NCI-H1930 (cell line): Measurements from ENCODE around the gene CABLES2.
"Not testable (repeated sequence)": the region's sequence is repeated elsewhere in the genome, so short reads cannot be mapped to it uniquely, and the experiment has no call there.

ENCODE experiments used
- DNase-seq, 2 experiments: peaks; one replicate each; lab custom pipeline; 2025; lab: John Stamatoyannopoulos, UW

The CABLES2 gene

GRCh38 chr20:62433658-62434497, 26.8 kb upstream of the CABLES2 start:
- DNase-seq, result no peak

- DNase-seq, result no peak
These were observed 23.9 kb upstream of the CABLES2 start for GRCh38 chr20:62430866-62431447.

GRCh38 chr20:62430311-62430853, 23.3 kb upstream of the CABLES2 start:
- DNase-seq, result no peak

- DNase-seq, result no peak
These were observed 22.6 kb upstream of the CABLES2 start for GRCh38 chr20:62429455-62430310.

GRCh38 chr20:62428396-62429295, 21.6 kb upstream of the CABLES2 start:
- no peak for DNase-seq

- no peak for DNase-seq
These were observed 20.9 kb upstream of the CABLES2 start for GRCh38 chr20:62428002-62428372.

- no peak for DNase-seq
These were observed 20.3 kb upstream of the CABLES2 start, which contains the start of gene RBBP8NL for GRCh38 chr20:62427172-62428001. TSS of gene RBBP8NL (minus strand) at chr20:62427539. CDS start at chr20:62419647, 7,892 bp downstream.

- DNase-seq, result no peak
These were observed 19.6 kb upstream of the CABLES2 start for GRCh38 chr20:62426699-62427131.

- not testable (repeated sequence) for DNase-seq
These were observed 18.9 kb upstream of the CABLES2 start for GRCh38 chr20:62426059-62426348.

GRCh38 chr20:62425281-62426058, 18.4 kb upstream of the CABLES2 start:
- no peak for DNase-seq

GRCh38 chr20:62424249-62425107, 17.4 kb upstream of the CABLES2 start:
- no peak for DNase-seq

- DNase-seq, result no peak
These were observed 16.2 kb upstream of the CABLES2 start for GRCh38 chr20:62423326-62423706.

- DNase-seq, result no peak
These were observed 15.7 kb upstream of the CABLES2 start for GRCh38 chr20:62422636-62423325.

- DNase-seq, result no peak
These were observed 14.6 kb upstream of the CABLES2 start for GRCh38 chr20:62421716-62421990.

GRCh38 chr20:62420846-62421715, 14.0 kb upstream of the CABLES2 start:
- DNase-seq, result no peak

GRCh38 chr20:62419759-62420158, 12.7 kb upstream of the CABLES2 start:
- DNase-seq, result no peak

GRCh38 chr20:62418709-62419487, 11.8 kb upstream of the CABLES2 start:
- DNase-seq, result no peak
